T-helper 2 cell (primary cell): ENCODE results near the gene CSTA.

Experiments used
- DNase-seq, 5 experiments: peaks; one replicate each; pipeline versions ENCODE4 v3.0.0 to v3.0.0-alpha.2; 2012 to 2022
- total RNA-seq, 2 donors: gene quantifications; one replicate each; lab custom pipeline; 2026; lab: John Stamatoyannopoulos, UW

CSTA gene
- 0 reads per million in 2 donors for total RNA-seq

DNA sequence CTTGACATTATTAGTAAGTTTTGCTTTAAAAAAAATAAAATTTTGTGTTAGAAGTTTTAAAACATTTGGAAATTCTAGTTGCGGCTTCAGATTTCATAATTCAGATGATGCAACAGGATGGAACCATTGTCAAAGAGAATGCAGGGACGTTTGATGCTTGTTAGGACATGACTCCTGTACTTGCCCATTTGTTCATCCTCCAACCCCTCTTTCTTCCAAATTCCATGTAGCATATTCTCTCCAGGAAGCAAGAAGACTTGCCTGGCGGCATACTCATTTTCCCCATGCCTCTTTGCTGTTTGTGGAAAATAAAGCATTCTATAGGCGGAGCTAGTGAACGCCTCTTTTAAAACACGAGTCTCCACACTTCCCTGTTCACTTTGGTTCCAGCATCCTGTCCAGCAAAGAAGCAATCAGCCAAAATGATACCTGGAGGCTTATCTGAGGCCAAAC is at the start of gene CSTA:
TSS of gene CSTA (plus strand) at position 378 of the 453 bp plus-strand sequence. CDS start at position 423, 45 bp downstream.
- no peak for DNase-seq

GRCh38 chr3:122281891-122282290 is 43.2 kb upstream of the CSTA start:
- no peak for DNase-seq

- DNase-seq, result no peak
Measured at GRCh38 chr3:122283796-122284445, 41.1 kb upstream of the CSTA start.

DNA sequence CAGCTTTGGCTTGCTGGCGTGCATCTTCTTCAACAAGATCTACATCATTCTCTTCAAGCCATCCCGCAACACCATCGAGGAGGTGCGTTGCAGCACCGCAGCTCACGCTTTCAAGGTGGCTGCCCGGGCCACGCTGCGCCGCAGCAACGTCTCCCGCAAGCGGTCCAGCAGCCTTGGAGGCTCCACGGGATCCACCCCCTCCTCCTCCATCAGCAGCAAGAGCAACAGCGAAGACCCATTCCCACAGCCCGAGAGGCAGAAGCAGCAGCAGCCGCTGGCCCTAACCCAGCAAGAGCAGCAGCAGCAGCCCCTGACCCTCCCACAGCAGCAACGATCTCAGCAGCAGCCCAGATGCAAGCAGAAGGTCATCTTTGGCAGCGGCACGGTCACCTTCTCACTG is 40.6 kb upstream of the CSTA start:
- no peak for DNase-seq

GRCh38 chr3:122294359-122294758 is 30.7 kb upstream of the CSTA start:
- no peak for DNase-seq

DNA sequence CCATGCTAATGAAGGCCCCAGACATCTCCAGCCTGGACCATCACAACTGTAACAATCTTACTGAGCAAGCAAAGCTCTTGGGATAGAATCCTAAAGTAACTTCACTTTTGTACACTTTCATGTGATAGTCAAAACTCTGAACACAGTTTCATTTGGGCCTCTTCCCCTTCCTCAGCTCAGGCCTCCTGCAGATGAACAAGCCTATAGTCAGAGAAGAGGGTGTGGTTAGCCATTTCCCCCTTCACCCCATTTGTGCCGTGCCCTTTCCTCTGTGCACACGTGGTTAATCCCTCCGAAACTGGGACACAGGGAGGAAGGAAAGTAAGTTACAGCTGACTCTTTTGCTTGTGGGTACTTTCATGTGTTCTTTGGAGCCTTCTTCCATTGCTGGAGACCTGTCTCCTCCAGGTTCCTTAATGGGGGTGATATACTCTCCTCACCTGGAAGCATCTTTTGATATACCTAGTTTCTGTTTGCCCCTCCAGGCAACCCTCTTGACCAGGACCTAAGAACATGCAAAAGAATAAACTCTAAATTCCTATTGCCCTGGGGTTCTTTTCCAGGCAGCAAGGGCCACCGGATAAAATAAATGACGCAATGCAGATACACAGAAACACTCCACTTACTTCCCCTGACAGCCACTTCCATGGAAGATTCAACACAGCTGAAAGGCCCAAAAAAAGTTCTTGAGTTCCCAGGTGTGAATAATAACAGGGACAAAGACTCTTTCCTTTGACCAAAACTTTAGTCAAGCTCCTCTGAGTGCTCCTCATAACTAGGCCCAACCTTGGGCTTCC is 29.6 kb upstream of the CSTA start:
- peak in 1 of 5 experiments; percentile 9 for DNase-seq

DNA sequence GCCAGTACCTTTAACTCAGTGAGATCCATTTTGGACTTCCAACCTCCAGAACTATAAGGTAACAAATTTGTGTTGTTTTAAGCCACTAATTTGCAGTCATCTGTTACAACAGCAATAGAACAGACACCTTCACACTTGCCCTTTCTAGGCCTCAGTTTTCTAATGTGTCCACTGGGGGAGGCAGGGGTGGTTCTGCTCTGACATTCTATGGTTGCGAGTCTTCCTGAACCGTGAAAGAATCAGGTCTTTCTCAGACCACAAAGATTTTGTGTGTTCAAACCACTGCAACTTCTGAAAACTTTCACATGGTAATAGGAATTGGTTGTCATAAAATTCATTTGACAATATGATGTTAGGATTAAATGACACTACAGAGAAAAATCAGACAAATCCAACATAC is 26.8 kb upstream of the CSTA start:
- DNase-seq, result peak in 1 of 5 experiments; percentile 31

DNA sequence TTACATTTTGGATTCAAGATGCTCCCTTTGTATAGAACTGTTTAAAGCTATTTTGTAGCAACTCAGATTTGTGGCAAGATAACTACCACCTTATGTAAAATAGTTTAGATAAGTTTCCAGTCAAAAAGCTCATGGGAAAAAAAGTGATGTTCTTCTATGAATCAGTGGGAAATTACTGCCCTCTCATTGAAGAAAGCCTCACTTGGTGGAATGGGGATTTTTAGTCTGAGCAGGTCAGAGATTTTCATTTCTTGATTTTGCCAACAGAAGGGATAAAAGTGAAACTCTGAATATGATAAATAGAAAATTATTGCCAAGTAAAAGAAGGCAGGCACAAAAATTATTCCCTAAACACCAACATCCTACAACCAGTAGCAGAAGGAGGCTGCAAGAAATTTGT is 25.8 kb upstream of the CSTA start:
- DNase-seq, result no peak

GRCh38 chr3:122299872-122300460 is 25.1 kb upstream of the CSTA start:
- DNase-seq, result peak in 2 of 5 experiments; percentile 10 to 42

DNA sequence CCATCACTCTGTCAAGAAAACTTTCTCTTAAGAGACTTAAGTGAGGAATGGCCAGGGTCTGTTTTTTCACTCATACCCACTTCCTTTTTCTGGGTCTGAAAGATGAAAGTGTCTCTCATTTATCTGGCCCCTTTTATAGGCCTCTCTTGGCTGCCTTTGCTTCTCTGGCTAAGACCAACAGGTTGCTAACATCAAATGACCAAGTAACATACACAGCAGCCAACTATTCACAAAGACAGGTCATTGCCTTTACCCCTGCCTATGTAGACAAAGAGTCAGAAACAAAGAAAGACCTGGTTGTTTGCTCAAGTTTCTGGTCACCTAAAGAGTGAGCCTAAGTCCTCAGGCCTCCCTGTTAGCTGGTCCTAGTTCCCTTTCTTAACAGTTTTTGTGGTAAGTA is 24.0 kb upstream of the CSTA start:
- no peak for DNase-seq

DNA sequence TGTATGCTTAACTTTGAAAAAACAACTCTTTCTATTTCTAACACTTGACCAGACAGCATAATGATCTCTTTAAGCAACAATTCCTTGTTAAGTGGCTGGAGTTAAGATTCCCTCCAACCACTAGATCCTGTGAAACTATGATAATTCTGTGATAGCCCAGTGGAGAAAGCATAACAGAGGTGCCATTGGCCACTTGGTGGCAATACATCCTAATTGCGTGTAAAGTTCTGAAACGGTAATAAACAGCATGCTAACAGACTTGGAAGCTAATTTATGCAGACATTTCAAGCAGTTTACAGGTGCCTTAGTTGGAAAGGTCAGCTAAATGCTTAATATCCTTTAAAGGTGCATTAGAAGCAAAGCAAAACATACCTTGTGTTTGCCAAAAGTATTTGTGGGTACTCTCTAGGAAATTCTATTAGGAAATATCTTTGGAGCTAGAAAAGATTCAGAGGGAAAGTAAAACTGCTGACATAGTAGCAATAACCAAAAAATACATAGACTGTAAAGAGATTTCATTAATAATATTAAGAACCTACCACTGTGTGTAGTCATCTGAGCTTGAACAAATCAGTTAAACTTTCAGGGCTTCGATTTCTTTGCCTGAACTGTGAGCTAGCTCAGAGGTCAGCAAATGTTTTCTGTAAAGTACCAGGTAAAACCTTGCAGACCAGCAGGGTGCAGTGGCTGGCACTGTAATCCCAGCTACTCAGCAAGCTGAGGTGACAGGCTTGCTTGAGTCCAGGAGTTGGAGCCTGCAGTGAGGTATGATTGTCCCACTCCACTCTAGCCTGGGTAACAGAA is 19.0 kb upstream of the CSTA start:
- DNase-seq, result no peak

DNA sequence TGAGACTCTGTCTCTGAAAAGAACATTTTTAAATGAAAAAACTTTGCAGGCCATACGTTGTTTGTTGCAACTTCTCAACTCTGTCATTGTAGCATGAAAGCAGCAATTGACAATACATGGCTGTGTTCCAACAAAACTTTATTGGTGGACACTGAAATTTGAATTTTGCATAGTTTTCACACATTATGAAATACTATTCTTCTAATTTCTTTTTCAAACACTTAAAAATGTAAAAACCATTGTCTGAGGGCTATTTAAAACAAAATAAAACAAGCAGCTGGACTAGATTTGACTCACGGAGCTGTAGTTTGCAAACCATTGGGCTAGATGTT is 18.5 kb upstream of the CSTA start:
- DNase-seq, result no peak

- DNase-seq, result no peak
Measured at GRCh38 chr3:122307094-122307687, 17.9 kb upstream of the CSTA start.

DNA sequence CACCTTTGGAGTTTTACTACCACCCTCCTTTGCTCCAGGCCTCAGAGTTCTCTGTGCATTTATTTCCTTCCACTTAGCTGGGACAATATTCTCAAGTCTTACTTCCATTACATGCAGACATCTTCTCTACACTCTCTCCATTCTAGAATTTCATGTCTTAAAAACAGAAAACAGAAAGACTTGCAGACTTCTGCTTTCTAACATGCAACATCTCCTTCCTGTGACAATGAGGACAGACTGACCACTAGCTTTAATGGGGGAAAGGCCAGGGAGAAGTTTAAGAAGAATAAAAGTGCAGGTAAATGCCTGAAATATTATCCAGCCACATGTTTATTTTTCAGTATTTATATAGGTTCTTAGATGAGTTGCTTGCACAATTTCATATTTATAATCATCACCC is 17.1 kb upstream of the CSTA start:
- DNase-seq, result no peak

- no peak for DNase-seq
Measured at GRCh38 chr3:122310361-122310760, 14.7 kb upstream of the CSTA start.

- DNase-seq, result peak in 1 of 5 experiments; percentile 27
Measured at GRCh38 chr3:122312826-122313225, 12.2 kb upstream of the CSTA start.

- no peak for DNase-seq
Measured at GRCh38 chr3:122313281-122313680, 11.8 kb upstream of the CSTA start.

DNA sequence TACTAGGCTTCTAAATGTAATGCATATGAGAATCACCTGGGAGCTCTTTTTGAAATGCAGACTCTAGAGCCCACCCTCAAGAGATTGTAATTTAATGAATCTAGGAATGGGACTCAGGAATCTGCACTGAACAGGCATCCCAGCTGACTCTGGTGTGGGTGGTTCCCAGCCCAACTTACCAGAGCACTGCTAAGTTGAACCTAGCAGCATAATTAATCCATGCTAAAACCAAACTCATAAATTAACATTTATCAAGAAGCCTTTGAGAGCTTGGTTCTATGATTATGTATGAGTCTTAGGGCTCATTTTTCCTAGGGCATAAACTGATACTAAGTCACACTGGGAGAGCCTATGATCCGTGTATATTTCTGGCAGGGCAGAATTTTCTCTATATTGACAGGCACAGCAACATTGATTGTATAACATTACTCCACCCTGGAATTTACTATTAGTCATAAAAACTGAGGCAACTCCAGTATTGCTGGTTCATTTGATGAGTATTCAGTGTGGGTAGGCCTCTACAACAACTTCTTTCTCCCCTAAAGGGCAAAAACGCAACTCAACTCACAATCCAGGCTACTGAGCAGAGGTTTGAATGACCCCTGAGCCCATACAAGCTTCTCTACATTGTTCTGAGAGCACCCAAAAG is 10.7 kb upstream of the CSTA start:
- no peak for DNase-seq

- no peak for DNase-seq
Measured at GRCh38 chr3:122315619-122316018, 9.4 kb upstream of the CSTA start.

- DNase-seq, result no peak
Measured at GRCh38 chr3:122316368-122316767, 8.7 kb upstream of the CSTA start.

DNA sequence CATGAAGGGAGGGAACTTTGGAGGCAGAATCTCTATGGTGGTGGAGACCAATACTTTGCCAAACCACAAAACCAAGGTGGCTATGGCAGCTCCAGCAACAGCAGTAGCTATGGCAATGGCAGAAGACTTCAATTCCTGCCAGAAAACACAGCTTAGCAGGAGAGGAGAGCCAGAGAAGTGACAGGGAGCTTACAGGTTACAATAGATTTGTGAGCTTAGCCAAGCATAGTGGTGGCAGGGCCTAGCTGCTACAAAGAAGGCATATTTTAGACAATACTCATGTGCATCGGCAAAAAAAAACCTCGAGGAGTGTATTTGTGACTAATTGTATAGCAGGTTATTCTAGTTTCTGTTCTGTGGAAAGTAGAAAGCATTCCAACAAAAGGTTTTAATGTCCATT is 6.4 kb upstream of the CSTA start:
- DNase-seq, result no peak
